ENCODE measurements around the gene NABP2.
A peak's percentile ranks its signal among the peaks of the same experiment; 100 is the strongest.
"Not testable (repeated sequence)": the region's sequence is repeated elsewhere in the genome, so short reads cannot be mapped to it uniquely, and the experiment has no call there.

The NABP2 gene

DNA sequence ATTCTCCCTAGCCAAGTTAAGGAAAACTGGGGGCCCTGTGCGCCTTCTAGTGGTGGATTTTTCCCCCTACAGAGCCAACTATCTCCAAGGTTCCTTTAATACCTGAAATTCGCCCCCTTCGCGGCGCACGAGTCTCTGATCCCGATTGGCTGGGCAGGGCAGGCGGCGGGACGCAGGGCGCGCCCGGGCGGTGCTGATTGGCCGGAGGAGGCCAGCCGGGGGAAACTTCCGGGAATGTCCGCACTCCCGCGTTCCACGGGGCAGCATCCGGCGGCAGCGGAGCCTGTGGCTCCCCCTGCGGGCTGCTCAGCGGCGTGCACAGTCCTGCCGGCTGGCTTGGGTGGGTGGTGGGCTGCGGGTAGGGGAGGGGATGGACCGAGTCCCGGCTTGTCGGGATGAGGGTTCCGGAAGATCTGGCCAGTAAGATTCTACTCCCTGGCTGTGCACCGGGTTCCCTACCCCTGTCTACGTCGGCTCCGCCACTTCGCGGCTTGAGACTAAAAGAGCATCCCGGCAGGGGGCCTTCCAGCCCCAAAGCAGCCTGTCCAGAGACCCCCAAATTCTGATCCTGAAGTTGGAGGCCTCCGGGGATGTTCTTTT is at the start of gene NABP2:
Gene NABP2 (plus strand): TSS at position 241 of the 600 bp plus-strand sequence. CDS start 515 bp downstream, outside the sequence.
- DNase-seq = peak; percentile 94

DNA sequence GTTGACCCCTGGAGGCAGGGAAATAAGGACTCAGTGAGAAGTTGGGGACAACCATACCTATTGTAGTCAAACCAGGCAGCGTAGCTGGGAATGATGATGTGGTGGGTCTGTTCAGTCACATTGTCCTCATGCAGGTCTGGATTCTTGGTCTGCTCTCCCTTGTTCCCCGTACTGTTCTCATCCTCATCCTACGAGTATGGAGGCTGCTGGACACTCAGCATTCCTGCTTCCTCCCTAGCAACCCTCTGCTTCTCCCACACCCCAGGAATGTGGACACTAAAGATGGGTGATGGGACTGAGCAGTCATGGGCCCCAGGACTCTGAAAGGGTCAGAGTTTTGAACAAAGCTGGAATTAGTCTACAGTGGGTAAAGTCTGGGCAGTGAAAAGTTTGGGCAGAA is 45.8 kb upstream of the NABP2 start:
- DNase-seq = no peak

- no peak for DNase-seq
These were observed 37.2 kb upstream of the NABP2 start for GRCh38 chr12:56186957-56187356.

GRCh38 chr12:56188131-56188777 is 35.9 kb upstream of the NABP2 start:
- DNase-seq = no peak

DNA sequence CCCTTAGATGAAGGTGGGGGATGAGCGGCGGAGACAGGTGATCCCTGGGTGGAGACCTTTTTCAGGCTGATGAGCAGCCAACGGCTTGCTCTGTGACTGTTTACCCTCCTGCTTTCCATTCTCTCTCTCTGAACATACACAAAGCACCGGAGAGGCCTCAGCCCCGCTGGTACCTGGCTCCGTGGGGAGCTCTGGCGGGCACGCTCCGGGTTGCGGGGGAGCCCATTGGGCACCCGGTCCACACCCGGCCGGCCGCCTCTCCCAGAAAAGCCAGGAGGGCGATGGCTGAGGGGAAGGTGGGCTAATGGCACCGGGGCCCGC is 35.4 kb upstream of the NABP2 start:
- DNase-seq = no peak

DNA sequence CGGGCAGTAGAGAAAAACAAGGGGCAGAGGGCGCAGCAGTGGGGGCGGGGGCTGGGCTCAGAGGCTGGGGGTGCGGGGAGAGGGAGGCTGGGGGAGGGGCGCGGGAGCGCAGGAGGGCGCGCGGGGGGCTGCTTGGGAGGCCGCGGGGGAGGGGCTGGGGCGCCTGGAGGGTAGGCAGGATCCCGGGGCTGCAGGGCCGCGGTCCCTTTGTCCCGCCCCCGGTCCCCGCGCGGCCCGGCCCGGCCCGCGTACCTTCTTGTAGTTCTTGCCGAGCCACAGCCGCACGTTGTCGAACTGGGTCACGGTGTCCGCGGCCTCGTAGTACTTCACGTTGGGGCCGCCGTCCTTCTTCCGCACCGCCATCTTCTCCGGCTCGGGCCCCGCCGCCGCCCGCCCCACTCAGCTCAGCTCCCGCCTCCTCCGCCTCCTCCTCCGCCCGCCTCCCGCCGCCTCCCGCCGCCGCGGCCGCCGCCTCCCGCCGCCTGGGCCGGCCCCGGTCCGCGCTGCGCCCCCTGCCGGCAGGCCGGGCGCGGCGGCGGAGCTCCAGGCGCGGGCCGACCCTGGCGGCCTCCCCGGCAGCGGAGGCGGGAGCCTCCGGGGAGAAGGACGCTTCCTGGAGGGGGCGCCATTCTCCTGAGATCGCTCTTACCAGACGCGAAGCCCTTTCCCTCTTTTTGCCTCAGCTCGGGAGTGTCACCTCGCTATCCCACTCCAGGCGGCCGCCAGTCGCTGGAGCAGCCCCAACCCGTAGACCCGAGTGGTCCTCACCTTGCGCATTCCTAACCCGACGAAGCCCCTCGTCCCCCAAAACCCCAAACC is 34.8 kb upstream of the NABP2 start, which contains the start of gene SMARCC2:
Gene SMARCC2 (minus strand): TSS at position 385 of the 819 bp plus-strand sequence. CDS start 22 bp downstream, at position 363.
- DNase-seq = peak; percentile 89

- DNase-seq = peak; percentile 86
These were observed 34.0 kb upstream of the NABP2 start for GRCh38 chr12:56189918-56190694.

- DNase-seq = no peak
These were observed 33.4 kb upstream of the NABP2 start for GRCh38 chr12:56190695-56191155.

- DNase-seq = no peak
These were observed 31.6 kb upstream of the NABP2 start for GRCh38 chr12:56192582-56192981.

DNA sequence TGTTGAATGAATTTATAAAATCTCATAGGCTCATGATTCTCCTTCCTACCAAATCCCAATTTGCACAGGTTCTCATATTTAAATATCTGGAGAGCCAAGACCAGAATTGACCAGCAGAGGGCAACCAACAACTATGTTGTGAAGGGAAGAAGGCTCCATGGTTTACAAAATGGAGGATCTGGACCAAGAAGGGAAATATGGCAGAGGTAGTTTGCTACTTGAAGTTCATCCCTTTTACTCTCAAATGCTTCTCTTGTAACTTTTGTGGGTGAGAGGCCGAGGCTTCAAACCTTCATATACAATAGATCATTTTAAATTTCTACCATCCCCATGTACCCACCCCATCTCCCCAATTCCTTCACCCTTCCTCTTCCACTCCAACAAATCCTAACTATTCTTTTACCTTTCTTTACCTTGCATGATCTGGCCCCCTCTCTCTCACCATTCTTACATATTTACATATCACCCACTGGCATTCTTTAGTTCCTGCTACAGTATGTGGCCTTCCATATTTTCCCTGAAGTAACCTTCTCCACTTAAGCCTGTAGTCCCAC is 31.0 kb upstream of the NABP2 start:
- DNase-seq = peak; percentile 86

GRCh38 chr12:56196818-56197550 is 27.2 kb upstream of the NABP2 start:
- DNase-seq = not testable (repeated sequence)

- no peak for DNase-seq
These were observed 26.1 kb upstream of the NABP2 start for GRCh38 chr12:56197921-56198635.

DNA sequence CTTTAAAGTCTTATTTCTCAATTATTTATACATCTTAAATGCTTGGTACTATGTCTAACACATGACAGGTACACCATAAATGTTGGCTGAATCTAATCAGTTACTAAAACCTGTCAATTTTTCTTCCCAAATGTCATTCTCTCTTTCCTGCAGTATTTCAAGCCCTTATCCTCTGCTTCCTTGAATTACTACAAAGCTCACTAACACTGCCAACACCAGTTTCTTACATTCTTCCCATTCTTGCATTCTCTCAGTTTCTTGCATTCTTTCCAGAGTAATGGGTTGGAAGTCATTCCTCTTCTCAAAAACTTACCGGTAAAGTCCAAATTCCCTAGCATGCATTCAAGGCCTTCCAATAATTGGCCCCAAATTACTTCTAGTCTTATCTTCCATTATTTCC is 25.3 kb upstream of the NABP2 start:
- DNase-seq = no peak

- no peak for DNase-seq
These were observed 21.8 kb upstream of the NABP2 start for GRCh38 chr12:56202366-56202765.

GRCh38 chr12:56202838-56203237 is 21.3 kb upstream of the NABP2 start:
- DNase-seq = no peak

DNA sequence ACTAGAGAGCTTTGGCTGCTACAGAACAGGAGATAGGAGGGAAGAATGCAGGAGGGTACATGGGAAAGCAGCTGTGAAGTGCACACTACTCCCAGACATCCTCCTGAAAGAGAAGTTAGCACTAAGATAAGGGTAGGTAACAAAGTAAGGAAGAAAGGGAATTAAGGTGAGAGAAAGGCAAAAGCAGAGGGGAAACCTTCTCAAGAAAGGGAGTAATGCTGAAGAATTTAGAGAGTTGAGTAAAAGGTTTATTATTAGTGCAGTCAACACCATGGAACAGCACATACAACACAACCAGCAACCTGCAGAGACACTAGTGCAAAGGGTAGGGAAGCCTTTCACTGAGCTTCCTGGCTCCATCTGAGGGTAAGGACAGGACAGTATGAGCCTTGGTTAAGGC is 19.9 kb upstream of the NABP2 start:
- no peak for DNase-seq

DNA sequence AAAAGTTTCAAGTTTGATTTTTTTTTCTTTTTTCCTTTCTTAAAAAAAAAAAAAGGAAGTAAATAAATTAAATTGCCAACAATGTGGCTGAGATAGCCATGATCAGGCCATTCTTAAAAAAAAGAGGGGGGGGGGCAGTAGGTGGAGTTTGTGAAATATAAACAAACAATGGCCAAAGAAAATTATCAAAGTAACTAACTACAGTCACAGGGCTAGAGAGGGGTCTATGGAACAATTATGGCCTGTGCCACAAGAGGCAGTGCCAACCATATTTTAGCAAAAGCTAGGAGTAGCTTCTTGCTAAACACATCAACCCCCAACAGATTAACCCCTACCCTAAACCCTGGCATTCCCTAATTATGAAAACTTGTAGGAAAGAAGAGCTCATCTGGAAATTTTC is 18.7 kb upstream of the NABP2 start:
- DNase-seq = no peak

DNA sequence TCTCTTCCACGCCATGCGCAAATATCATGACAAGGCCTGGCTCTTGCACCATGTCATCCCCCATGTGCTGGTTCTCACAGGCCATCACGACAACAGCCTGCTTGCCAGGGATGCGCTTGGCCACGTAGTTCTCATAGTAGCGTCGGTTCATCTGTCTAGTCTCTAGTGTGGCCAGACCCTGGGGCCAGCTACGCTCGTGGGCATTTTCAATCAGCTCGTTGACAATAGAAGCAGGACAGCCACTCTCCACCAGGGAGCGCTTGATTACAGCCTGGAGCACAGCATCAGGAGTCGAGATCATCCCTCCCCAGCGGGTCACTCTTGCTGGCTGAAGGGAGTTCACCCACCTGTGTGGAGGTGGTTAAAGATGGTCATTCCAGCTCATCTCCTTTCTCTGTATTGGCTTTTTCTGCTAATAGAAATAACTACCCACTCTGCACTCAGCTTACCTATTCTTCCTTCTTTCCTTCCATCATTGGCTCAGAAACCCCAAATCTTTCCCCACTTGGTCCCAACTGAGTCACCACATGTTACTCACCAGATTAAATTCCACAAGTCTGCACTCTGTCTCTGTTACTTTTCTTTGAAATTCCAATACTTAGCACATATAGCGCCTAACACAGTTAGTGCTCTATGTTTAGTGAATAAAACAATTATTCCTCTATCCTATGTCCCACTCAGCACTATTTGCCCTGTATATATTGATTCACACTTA is 17.5 kb upstream of the NABP2 start:
- peak; percentile 49 for DNase-seq

GRCh38 chr12:56208006-56208405 is 16.1 kb upstream of the NABP2 start:
- no peak for DNase-seq

GRCh38 chr12:56212361-56212760 is 11.8 kb upstream of the NABP2 start:
- no peak for DNase-seq

GRCh38 chr12:56213878-56214277 is 10.3 kb upstream of the NABP2 start:
- DNase-seq = no peak

All from CD4-positive, alpha-beta T cell treated with Interleukin-10 for 1 hour (primary cell).